HCT116 (cell line): Measurements from ENCODE around the gene UBE2E3. TPM values are rescaled to one million over a fixed set of nuclear protein-coding genes. Genes with fewer than 3 reads are reported as not detected.

Experiments
- ATAC-seq: fragments of 200-7000 bp; cut with Tn5 transposase; 2 replicates; pipeline ENCODE4 v1.9.1; 2020; ENCODE audit warnings: mild to moderate bottlenecking, moderate library complexity
- BruUV-seq: library from RNA; stranded (reverse); fragments of 400-500 nt; replicated peaks from 2 replicates; lab custom pipeline; 2021; lab: Mats Ljungman, UMichigan
- CTCF ChIA-PET: fragments of 300-600 bp; sonication (Branson Sonifier 250); formaldehyde crosslinking; loops from one replicate; lab custom pipeline; 2021; ENCODE audit warnings: antibody characterized with exemption; lab: Charles Lee
- POLR2A ChIA-PET: fragments of 300-600, 350-600 bp; sonication (Branson Sonifier 250); formaldehyde crosslinking; loops from one replicate; lab custom pipeline; 2021; ENCODE audit warnings: antibody characterized with exemption; lab: Charles Lee
- RAD21 ChIA-PET, 2 experiments: fragments of 300-600 bp; sonication (Branson Sonifier 250); formaldehyde crosslinking; loops; one replicate each; lab custom pipeline; 2023; ENCODE audit warnings: low total read pairs in 2 of 2; ENCODE audit not compliant: uncharacterized antibody in 2 of 2, unreplicated experiment in 2 of 2, low non-redundant PET in 1 of 2; lab: Charles Lee
- DNase-seq: peaks from one replicate; pipeline ENCODE4 v3.0.0-alpha.2; 2010; ENCODE audit warnings: low read depth, low spot score
- H2AFZ ChIP-seq: fragments of 200-600 bp; shearing (Covaris generic), sonication (generic); 2 replicates; pipeline ENCODE4 v1.6.1; 2017; ENCODE audit warnings: low read depth, mixed run types, mixed read lengths, antibody characterized with exemption, low read length; ENCODE audit not compliant: poor library complexity, severe bottlenecking
- H3K27ac ChIP-seq: 2 replicates; pipeline ENCODE4 v1.5.1; 2012; ENCODE audit warnings: low read depth, low read length
- H3K27me3 ChIP-seq: fragments of 200-600 bp; sonication (generic); 2 replicates; pipeline ENCODE4 v1.6.1; 2016; ENCODE audit warnings: mixed run types, low read length, mixed read lengths; ENCODE audit not compliant: insufficient read depth
- H3K36me3 ChIP-seq, 2 experiments: fragments of 200-500 bp in 1 of 2; fragments of 200-600 bp in 1 of 2; sonication (Bioruptor generic) in 1 of 2; sonication (generic) in 1 of 2; 2 replicates each; pipeline versions ENCODE4 v1.5.1 to v1.6.1; 2014 to 2016; ENCODE audit warnings: low read length in 2 of 2, inconsistent platforms in 1 of 2, mixed read lengths in 1 of 2, mixed run types in 1 of 2; ENCODE audit not compliant: insufficient read depth in 2 of 2, control insufficient read depth in 1 of 2
- H3K4me1 ChIP-seq, 2 experiments: fragments of 200-600 bp in 1 of 2; sonication (generic) in 1 of 2; 2 replicates each; pipeline versions ENCODE4 v1.5.1 to v1.6.1; 2012 to 2017; ENCODE audit warnings: low read length in 2 of 2, inconsistent platforms in 1 of 2, mild to moderate bottlenecking in 1 of 2, mixed read lengths in 1 of 2, mixed run types in 1 of 2, moderate library complexity in 1 of 2; ENCODE audit not compliant: insufficient read depth in 2 of 2, control insufficient read depth in 1 of 2
- H3K4me2 ChIP-seq: fragments of 200-600 bp; sonication (generic); 2 replicates; pipeline ENCODE4 v1.6.1; 2017; ENCODE audit warnings: mixed run types, low read length, mixed read lengths
- H3K4me3 ChIP-seq, 2 experiments: fragments of 200-600 bp in 1 of 2; sonication (generic) in 1 of 2; replicated peaks in 1 of 2; 2 replicates each; pipeline ENCODE4 v1.5.1; 2011 to 2016; ENCODE audit warnings: low read length in 2 of 2, control low read depth in 1 of 2, low read depth in 1 of 2, mild to moderate bottlenecking in 1 of 2, mixed read lengths in 1 of 2, mixed run types in 1 of 2
- H3K79me2 ChIP-seq: fragments of 200-600 bp; sonication (generic); 2 replicates; pipeline ENCODE4 v1.6.1; 2017; ENCODE audit warnings: mild to moderate bottlenecking, mixed run types, low read length, moderate library complexity, mixed read lengths; ENCODE audit not compliant: insufficient read depth
- H3K9ac ChIP-seq: fragments of 200-600 bp; sonication (generic); 2 replicates; pipeline ENCODE4 v1.6.1; 2016; ENCODE audit warnings: low read length, mixed read lengths
- H3K9me2 ChIP-seq: fragments of 200-600 bp; sonication (generic), shearing (Covaris generic); 2 replicates; pipeline ENCODE4 v1.6.1; 2017; ENCODE audit warnings: mixed run types, mild to moderate bottlenecking, moderate library complexity; ENCODE audit not compliant: insufficient read depth
- H3K9me3 ChIP-seq, 2 experiments: fragments of 200-500 bp in 1 of 2; fragments of 200-600 bp in 1 of 2; sonication (Bioruptor generic) in 1 of 2; sonication (generic) in 1 of 2; 2 replicates each; pipeline ENCODE4 v1.6.1; 2014 to 2017; ENCODE audit warnings: low read length in 2 of 2, mixed read lengths in 2 of 2, inconsistent platforms in 1 of 2, low read depth in 1 of 2, mild to moderate bottlenecking in 1 of 2, mixed run types in 1 of 2, moderate library complexity in 1 of 2; ENCODE audit not compliant: control insufficient read depth in 1 of 2, insufficient read depth in 1 of 2
- H4K20me1 ChIP-seq: fragments of 200-600 bp; sonication (generic), shearing (Covaris generic); 2 replicates; pipeline ENCODE4 v1.6.1; 2017; ENCODE audit warnings: mixed run types, mild to moderate bottlenecking, moderate library complexity; ENCODE audit not compliant: insufficient read depth
- CBX3 ChIP-seq: IDR thresholded peaks from 2 replicates; pipeline ENCODE4 v1.6.1; 2012; ENCODE audit warnings: low read depth
- CEBPB ChIP-seq: IDR thresholded peaks from 2 replicates; pipeline ENCODE4 v1.6.1; 2012; ENCODE audit warnings: low read depth
- EGR1 ChIP-seq: IDR thresholded peaks from 2 replicates; pipeline ENCODE4 v1.6.1; 2012; ENCODE audit warnings: low read depth
- ELF1 ChIP-seq: IDR thresholded peaks from 2 replicates; pipeline ENCODE4 v1.6.1; 2012; ENCODE audit warnings: low read depth, borderline replicate concordance
- EZH2 ChIP-seq: fragments of 200-600 bp; sonication (generic); IDR thresholded peaks from 2 replicates; pipeline ENCODE4 v1.6.1; 2017; ENCODE audit warnings: antibody characterized with exemption, mixed run types
- FOSL1 ChIP-seq: IDR thresholded peaks from 2 replicates; pipeline ENCODE4 v1.6.1; 2012; ENCODE audit warnings: low read depth
- JUND ChIP-seq: IDR thresholded peaks from 2 replicates; pipeline ENCODE4 v1.6.1; 2012
- POLR2A ChIP-seq: IDR thresholded peaks from 2 replicates; pipeline ENCODE4 v1.7.0; 2011; ENCODE audit warnings: borderline replicate concordance; ENCODE audit not compliant: insufficient read depth, insufficient read length; ENCODE audit errors: extremely low read depth
- POLR2AphosphoS5 ChIP-seq: IDR thresholded peaks from 2 replicates; pipeline ENCODE4 v1.6.1; 2011; ENCODE audit warnings: mild to moderate bottlenecking, low read depth, low read length, moderate library complexity
- SIN3A ChIP-seq: IDR thresholded peaks from 2 replicates; pipeline ENCODE4 v1.6.1; 2012; ENCODE audit warnings: low read depth
- SP1 ChIP-seq: IDR thresholded peaks from 2 replicates; pipeline ENCODE4 v1.6.1; 2012; ENCODE audit warnings: low read depth
- SRF ChIP-seq: IDR thresholded peaks from 2 replicates; pipeline ENCODE4 v1.6.1; 2012; ENCODE audit warnings: low read depth
- TCF7L2 ChIP-seq: IDR thresholded peaks from 2 replicates; pipeline ENCODE4 v1.7.0; 2011; ENCODE audit warnings: borderline replicate concordance, inconsistent platforms; ENCODE audit not compliant: insufficient read depth, insufficient read length; ENCODE audit errors: extremely low read depth
- YY1 ChIP-seq: IDR thresholded peaks from 2 replicates; pipeline ENCODE4 v1.6.1; 2011; ENCODE audit warnings: low read length, low read depth, moderate library complexity, mild to moderate bottlenecking; ENCODE audit not compliant: insufficient replicate concordance; ENCODE audit errors: extremely low read depth
- ZFX ChIP-seq: fragments of 450-650 bp; IDR thresholded peaks from 2 replicates; pipeline ENCODE4 v1.6.1; 2017
- intact Hi-C: fragments of 100-400 bp; cut with micrococcal nuclease; formaldehyde crosslinking; loops from 2 replicates; pipeline ENCODE4 v1.10.0; 2022
- total RNA-seq: library from RNA; stranded (reverse); gene quantifications from one replicate; pipeline ENCODE4 v1.2.1, GENCODE V29; 2021; ENCODE audit not compliant: unreplicated experiment
- TF ChIP-seq, protein P1 (sequence below): IDR thresholded peaks from 2 replicates; pipeline ENCODE4 v1.6.1; 2012
- TF ChIP-seq, protein P2 (sequence below), 3 experiments: fragments of 200-600 bp in 1 of 3; sonication (generic) in 1 of 3; IDR thresholded peaks in 2 of 3; conservative IDR thresholded peaks in 1 of 3; 2 replicates each; pipeline ENCODE4 v1.5.1; 2012 to 2017; ENCODE audit warnings: low read depth in 2 of 3, low read length in 2 of 3, antibody characterized with exemption in 1 of 3, borderline replicate concordance in 1 of 3, control low read depth in 1 of 3, mild to moderate bottlenecking in 1 of 3, mixed read lengths in 1 of 3, mixed run types in 1 of 3, moderate library complexity in 1 of 3; ENCODE audit not compliant: insufficient read depth in 1 of 3
- TF ChIP-seq, protein P3 (sequence below): IDR thresholded peaks from 2 replicates; pipeline ENCODE4 v1.6.1; 2012
- TF ChIP-seq, protein P4 (sequence below): IDR thresholded peaks from 2 replicates; pipeline ENCODE4 v1.6.1; 2011; ENCODE audit warnings: mild to moderate bottlenecking, low read length, moderate library complexity; ENCODE audit not compliant: insufficient replicate concordance; ENCODE audit errors: extremely low read depth
- TF ChIP-seq, protein P5 (sequence below): IDR thresholded peaks from 2 replicates; pipeline ENCODE4 v1.6.1; 2012; ENCODE audit warnings: low read depth

The UBE2E3 gene
- total RNA-seq, 1 experiment from 2014 or later, result 64.2 TPM

DNA sequence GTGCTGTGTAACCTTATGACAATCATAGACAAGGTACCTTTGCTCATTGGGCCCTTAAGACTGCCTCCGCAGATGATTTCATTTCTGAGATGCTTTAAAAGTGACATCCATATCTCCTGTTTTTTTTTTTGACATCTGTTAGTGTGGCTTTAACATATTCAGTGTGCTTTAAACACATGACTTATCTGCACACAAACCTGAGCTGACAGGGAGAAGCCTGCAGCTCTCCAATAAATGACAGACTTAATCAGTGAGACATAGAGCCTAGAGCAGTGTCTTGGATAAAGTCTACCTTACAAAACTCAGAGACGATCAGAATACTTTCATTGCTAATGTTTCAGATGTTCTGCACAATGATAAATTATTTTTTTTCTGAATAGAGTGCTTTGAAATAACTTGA, 130.7 kb downstream of the UBE2E3 start:
- H3K4me3 ChIP-seq, result no peak overlapping the region
- ChIA-PET RAD21 (no interaction called here), CTCF (interaction anchor here (1.0 kb wide), 1 partner anchor 604 kb away, joined by 3 read pairs; no protein-coding TSS in a partner anchor), POLR2A (no interaction called here)
- peaks cover 18 to 33% of the 10 kb centered on the region in 2 experiments for H3K4me1 ChIP-seq
- no peaks in the 10 kb centered on the region for H3K9me3 ChIP-seq
- DNase-seq (no peak), ATAC-seq (no peak)
- no TSS peak for BruUV-seq
- H3K4me2 ChIP-seq, result no peak overlapping the region
- no peak overlapping the region for H3K9ac ChIP-seq
- H2AFZ ChIP-seq, result no peak overlapping the region
- TF ChIP-seq SIN3A (no peak), EGR1 (no peak), ELF1 (no peak), EZH2 (no peak), SRF (no peak), YY1 (no peak), CBX3 (no peak), TCF7L2 (no peak), SP1 (no peak), POLR2AphosphoS5 (no peak), CEBPB (no peak), FOSL1 (no peak), JUND (no peak), POLR2A (no peak), ZFX (no peak)
- TF ChIP-seq, protein P1, sequence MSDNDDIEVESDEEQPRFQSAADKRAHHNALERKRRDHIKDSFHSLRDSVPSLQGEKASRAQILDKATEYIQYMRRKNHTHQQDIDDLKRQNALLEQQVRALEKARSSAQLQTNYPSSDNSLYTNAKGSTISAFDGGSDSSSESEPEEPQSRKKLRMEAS, result no peak
- TF ChIP-seq, protein P2, sequence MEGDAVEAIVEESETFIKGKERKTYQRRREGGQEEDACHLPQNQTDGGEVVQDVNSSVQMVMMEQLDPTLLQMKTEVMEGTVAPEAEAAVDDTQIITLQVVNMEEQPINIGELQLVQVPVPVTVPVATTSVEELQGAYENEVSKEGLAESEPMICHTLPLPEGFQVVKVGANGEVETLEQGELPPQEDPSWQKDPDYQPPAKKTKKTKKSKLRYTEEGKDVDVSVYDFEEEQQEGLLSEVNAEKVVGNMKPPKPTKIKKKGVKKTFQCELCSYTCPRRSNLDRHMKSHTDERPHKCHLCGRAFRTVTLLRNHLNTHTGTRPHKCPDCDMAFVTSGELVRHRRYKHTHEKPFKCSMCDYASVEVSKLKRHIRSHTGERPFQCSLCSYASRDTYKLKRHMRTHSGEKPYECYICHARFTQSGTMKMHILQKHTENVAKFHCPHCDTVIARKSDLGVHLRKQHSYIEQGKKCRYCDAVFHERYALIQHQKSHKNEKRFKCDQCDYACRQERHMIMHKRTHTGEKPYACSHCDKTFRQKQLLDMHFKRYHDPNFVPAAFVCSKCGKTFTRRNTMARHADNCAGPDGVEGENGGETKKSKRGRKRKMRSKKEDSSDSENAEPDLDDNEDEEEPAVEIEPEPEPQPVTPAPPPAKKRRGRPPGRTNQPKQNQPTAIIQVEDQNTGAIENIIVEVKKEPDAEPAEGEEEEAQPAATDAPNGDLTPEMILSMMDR (IDR thresholded peaks at IDR 0.05 in 2 of 3, conservative IDR thresholded peaks at IDR 0.05 in 1 of 3; ENCODE audit: borderline replicate concordance in 1 of 3, insufficient read depth in 1 of 3, low read depth in 2 of 3, low read length in 2 of 3), result no peak
- TF ChIP-seq, protein P3, sequence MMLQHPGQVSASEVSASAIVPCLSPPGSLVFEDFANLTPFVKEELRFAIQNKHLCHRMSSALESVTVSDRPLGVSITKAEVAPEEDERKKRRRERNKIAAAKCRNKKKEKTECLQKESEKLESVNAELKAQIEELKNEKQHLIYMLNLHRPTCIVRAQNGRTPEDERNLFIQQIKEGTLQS, result no peak
- TF ChIP-seq, protein P4, sequence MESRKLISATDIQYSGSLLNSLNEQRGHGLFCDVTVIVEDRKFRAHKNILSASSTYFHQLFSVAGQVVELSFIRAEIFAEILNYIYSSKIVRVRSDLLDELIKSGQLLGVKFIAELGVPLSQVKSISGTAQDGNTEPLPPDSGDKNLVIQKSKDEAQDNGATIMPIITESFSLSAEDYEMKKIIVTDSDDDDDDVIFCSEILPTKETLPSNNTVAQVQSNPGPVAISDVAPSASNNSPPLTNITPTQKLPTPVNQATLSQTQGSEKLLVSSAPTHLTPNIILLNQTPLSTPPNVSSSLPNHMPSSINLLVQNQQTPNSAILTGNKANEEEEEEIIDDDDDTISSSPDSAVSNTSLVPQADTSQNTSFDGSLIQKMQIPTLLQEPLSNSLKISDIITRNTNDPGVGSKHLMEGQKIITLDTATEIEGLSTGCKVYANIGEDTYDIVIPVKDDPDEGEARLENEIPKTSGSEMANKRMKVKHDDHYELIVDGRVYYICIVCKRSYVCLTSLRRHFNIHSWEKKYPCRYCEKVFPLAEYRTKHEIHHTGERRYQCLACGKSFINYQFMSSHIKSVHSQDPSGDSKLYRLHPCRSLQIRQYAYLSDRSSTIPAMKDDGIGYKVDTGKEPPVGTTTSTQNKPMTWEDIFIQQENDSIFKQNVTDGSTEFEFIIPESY, result no peak
- TF ChIP-seq, protein P5, sequence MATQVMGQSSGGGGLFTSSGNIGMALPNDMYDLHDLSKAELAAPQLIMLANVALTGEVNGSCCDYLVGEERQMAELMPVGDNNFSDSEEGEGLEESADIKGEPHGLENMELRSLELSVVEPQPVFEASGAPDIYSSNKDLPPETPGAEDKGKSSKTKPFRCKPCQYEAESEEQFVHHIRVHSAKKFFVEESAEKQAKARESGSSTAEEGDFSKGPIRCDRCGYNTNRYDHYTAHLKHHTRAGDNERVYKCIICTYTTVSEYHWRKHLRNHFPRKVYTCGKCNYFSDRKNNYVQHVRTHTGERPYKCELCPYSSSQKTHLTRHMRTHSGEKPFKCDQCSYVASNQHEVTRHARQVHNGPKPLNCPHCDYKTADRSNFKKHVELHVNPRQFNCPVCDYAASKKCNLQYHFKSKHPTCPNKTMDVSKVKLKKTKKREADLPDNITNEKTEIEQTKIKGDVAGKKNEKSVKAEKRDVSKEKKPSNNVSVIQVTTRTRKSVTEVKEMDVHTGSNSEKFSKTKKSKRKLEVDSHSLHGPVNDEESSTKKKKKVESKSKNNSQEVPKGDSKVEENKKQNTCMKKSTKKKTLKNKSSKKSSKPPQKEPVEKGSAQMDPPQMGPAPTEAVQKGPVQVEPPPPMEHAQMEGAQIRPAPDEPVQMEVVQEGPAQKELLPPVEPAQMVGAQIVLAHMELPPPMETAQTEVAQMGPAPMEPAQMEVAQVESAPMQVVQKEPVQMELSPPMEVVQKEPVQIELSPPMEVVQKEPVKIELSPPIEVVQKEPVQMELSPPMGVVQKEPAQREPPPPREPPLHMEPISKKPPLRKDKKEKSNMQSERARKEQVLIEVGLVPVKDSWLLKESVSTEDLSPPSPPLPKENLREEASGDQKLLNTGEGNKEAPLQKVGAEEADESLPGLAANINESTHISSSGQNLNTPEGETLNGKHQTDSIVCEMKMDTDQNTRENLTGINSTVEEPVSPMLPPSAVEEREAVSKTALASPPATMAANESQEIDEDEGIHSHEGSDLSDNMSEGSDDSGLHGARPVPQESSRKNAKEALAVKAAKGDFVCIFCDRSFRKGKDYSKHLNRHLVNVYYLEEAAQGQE, result no peak
- intact Hi-C loops, result no loop called here
- no peaks in the 10 kb centered on the region for H3K27me3 ChIP-seq
- no peaks in the 10 kb centered on the region for H3K79me2 ChIP-seq
- H3K9me2 ChIP-seq, result no peaks in the 10 kb centered on the region
- no peaks in the 10 kb centered on the region for H3K36me3 ChIP-seq
- no peak overlapping the region for H3K27ac ChIP-seq
- no peaks in the 10 kb centered on the region for H4K20me1 ChIP-seq
